PC-3 (cell line): Measurements from ENCODE around the gene PROP1. TPM values are rescaled to one million over a fixed set of nuclear protein-coding genes. Genes with fewer than 3 reads are reported as not detected.
"Not testable (repeated sequence)": the region's sequence is repeated elsewhere in the genome, so short reads cannot be mapped to it uniquely, and the experiment has no call there.

Experiments used
- ATAC-seq: fragments of 200-7000 bp; cut with Tn5 transposase; 2 replicates; pipeline ENCODE4 v1.9.1; 2020; ENCODE audit warnings: mild to moderate bottlenecking, moderate library complexity
- BruUV-seq: library from RNA; stranded (reverse); fragments of 400-500 nt; replicated peaks from 2 replicates; lab custom pipeline; 2021; lab: Mats Ljungman, UMichigan
- CTCF ChIA-PET: fragments of 300-600 bp; sonication (Branson Sonifier 250); formaldehyde crosslinking; loops from one replicate; lab custom pipeline; 2022; ENCODE audit warnings: antibody characterized with exemption; lab: Charles Lee
- POLR2A ChIA-PET: fragments of 300-600 bp; sonication (Branson Sonifier 250); formaldehyde crosslinking; loops from one replicate; lab custom pipeline; 2022; ENCODE audit warnings: antibody characterized with exemption; ENCODE audit not compliant: unreplicated experiment; lab: Charles Lee
- DNase-seq: peaks from one replicate; pipeline ENCODE4 v3.0.0-alpha.2; 2015
- H2AFZ ChIP-seq: fragments of 300-600 bp; sonication (generic); 2 replicates; pipeline ENCODE4 v1.6.0; 2016; ENCODE audit warnings: antibody characterized with exemption, low read length
- H3F3A ChIP-seq: fragments of 300-600 bp; sonication (generic); one replicate; pipeline ENCODE4 v1.6.0; 2017; ENCODE audit warnings: antibody characterized with exemption, low read length, control low read depth, mild to moderate bottlenecking; ENCODE audit not compliant: unreplicated experiment
- H3K27ac ChIP-seq: fragments of 300-600 bp; sonication (generic); 2 replicates; pipeline ENCODE4 v1.5.1; 2016; ENCODE audit warnings: mild to moderate bottlenecking, low read length
- H3K27me3 ChIP-seq: fragments of 300-600 bp; sonication (generic); 2 replicates; pipeline ENCODE4 v1.6.1; 2016; ENCODE audit warnings: low read length, mixed read lengths
- H3K36me3 ChIP-seq: fragments of 300-600 bp; sonication (generic); 2 replicates; pipeline ENCODE4 v1.6.1; 2016; ENCODE audit warnings: low read depth, mixed run types, low read length, mixed read lengths
- H3K4me1 ChIP-seq: fragments of 300-600 bp; sonication (generic); 2 replicates; pipeline ENCODE4 v1.5.1; 2016; ENCODE audit warnings: low read length; ENCODE audit not compliant: insufficient read depth
- H3K4me2 ChIP-seq: fragments of 300-600 bp; sonication (generic); 2 replicates; pipeline ENCODE4 v1.6.0; 2016; ENCODE audit warnings: low read length
- H3K4me3 ChIP-seq: fragments of 300-600 bp; sonication (generic); 2 replicates; pipeline ENCODE4 v1.5.1; 2016; ENCODE audit warnings: mild to moderate bottlenecking, low read length, mixed read lengths
- H3K79me2 ChIP-seq: fragments of 300-600 bp; sonication (generic); 2 replicates; pipeline ENCODE4 v1.6.1; 2017; ENCODE audit warnings: low read length, mixed read lengths
- H3K9ac ChIP-seq: fragments of 300-600 bp; sonication (generic); 2 replicates; pipeline ENCODE4 v1.6.0; 2016; ENCODE audit warnings: mild to moderate bottlenecking, low read length
- H3K9me2 ChIP-seq: fragments of 300-600 bp; sonication (generic); replicated peaks from 2 replicates; pipeline ENCODE4 v1.6.1; 2016; ENCODE audit warnings: mixed run types, low read length, mixed read lengths
- H3K9me3 ChIP-seq: fragments of 300-600 bp; sonication (generic); 2 replicates; pipeline ENCODE4 v1.6.1; 2016; ENCODE audit warnings: low read length, mixed read lengths
- H4K20me1 ChIP-seq: fragments of 300-600 bp; sonication (generic); 2 replicates; pipeline ENCODE4 v1.6.1; 2016; ENCODE audit warnings: low read length, mixed read lengths
- EZH2 ChIP-seq: fragments of 300-600 bp; sonication (generic); IDR thresholded peaks from one replicate; pipeline ENCODE4 v1.6.1; 2017; ENCODE audit warnings: antibody characterized with exemption, mild to moderate bottlenecking, low read length; ENCODE audit not compliant: unreplicated experiment
- EZH2phosphoT487 ChIP-seq: fragments of 300-600 bp; sonication (generic); IDR thresholded peaks from 2 replicates; pipeline ENCODE4 v1.6.1; 2018; ENCODE audit warnings: mild to moderate bottlenecking, antibody characterized with exemption, low read length, borderline replicate concordance
- intact Hi-C: fragments of 100-400 bp; cut with micrococcal nuclease; formaldehyde crosslinking; loops from 2 replicates; pipeline ENCODE4 v1.9.0; 2023
- total RNA-seq: library from RNA; depleted of rRNA; stranded (reverse); fragments of >200 nt; gene quantifications from 2 replicates; pipeline ENCODE4 v1.2.3, GENCODE V29; 2014
- TF ChIP-seq, protein P1 (sequence below): fragments of 300-600 bp; sonication (generic); conservative IDR thresholded peaks from 2 replicates; pipeline ENCODE4 v1.5.1; 2017; ENCODE audit warnings: antibody characterized with exemption, low read depth, mild to moderate bottlenecking, low read length

PROP1 gene
- total RNA-seq, 1 experiment from 2014 or later: not detected

DNA sequence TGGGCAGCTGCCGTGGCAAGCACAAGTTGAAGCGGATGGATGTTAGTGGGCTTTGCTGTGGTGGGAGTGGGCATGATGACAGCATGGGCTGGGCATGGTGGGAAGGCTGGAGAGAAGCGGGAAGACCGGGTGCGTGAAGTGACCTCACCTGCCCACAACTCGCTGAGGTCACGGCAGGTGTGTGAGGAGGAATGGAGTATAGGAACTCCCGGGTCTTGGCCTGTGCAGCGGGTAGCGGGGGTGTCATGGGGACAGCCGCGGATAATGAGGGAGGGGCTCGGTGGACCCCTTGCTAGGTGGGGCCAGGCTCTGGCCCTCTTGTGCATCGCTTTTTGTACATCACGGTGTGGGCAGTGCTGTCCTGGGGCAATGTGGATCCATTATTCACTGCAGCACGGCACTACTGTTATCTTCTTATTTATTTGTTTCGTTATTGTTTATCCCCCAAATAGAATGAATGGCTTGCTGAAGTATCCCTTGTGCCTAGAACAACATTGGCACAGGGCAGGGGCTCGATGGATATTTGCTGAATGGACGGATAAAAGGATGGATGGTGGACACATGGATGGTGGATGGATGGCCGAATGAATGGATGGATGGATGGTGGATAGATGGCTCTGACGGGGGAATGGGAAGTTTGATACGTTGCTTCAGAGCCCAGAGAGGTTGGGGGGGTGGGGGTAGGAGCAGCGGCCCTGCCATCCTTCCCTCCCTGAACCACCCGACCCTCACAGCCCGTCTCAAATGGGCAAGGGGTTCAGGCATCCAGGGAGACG, 14.6 kb downstream of the PROP1 start:
- no peak for ATAC-seq
- Histone ChIP-seq H3K27me3 (no peaks in the 10 kb centered on the region), H3K4me1 (no peaks in the 10 kb centered on the region), H3K9ac (no peak overlapping the region), H4K20me1 (no peaks in the 10 kb centered on the region), H3K36me3 (no peaks in the 10 kb centered on the region), H3K9me2 (no peaks in the 10 kb centered on the region), H3K27ac (no peak overlapping the region), H3K79me2 (no peaks in the 10 kb centered on the region), H3K4me3 (no peak overlapping the region), H3K9me3 (no peaks in the 10 kb centered on the region), H3F3A (no peaks in the 10 kb centered on the region), H2AFZ (no peak overlapping the region), H3K4me2 (no peak overlapping the region)
- POLR2A ChIA-PET: no interaction called here
- CTCF ChIA-PET: interaction anchor here (0.9 kb wide), 1 partner anchor 14 kb away, joined by 9 read pairs; no protein-coding TSS in a partner anchor
- no peak for DNase-seq
- no TSS peak for BruUV-seq
- TF ChIP-seq EZH2 (no peak), EZH2phosphoT487 (no peak)
- TF ChIP-seq, protein P1, sequence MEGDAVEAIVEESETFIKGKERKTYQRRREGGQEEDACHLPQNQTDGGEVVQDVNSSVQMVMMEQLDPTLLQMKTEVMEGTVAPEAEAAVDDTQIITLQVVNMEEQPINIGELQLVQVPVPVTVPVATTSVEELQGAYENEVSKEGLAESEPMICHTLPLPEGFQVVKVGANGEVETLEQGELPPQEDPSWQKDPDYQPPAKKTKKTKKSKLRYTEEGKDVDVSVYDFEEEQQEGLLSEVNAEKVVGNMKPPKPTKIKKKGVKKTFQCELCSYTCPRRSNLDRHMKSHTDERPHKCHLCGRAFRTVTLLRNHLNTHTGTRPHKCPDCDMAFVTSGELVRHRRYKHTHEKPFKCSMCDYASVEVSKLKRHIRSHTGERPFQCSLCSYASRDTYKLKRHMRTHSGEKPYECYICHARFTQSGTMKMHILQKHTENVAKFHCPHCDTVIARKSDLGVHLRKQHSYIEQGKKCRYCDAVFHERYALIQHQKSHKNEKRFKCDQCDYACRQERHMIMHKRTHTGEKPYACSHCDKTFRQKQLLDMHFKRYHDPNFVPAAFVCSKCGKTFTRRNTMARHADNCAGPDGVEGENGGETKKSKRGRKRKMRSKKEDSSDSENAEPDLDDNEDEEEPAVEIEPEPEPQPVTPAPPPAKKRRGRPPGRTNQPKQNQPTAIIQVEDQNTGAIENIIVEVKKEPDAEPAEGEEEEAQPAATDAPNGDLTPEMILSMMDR: no peak
- intact Hi-C loops: no loop called here

DNA sequence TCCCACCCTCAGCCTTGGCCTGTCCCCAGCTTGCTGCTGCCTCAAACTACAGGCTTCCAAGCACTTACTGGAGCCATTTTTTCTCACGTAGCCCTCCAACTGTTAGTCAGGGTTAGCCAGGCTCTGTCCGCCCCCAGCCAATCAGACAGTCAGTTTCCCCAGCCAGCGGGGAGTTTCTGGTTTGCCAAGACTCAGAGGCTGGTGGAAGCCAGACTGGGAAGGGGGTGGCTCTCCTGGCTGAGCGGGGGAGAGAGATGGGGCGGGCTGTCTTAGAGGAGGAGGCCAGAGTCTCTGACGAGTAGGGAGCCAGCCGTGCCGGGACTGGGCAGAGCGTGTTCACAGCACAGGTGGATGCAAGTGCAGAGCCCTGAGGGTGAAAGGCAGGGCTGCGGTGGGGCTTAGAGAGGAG, 15.3 kb downstream of the PROP1 start:
- Histone ChIP-seq H4K20me1 (no peaks in the 10 kb centered on the region), H3K36me3 (no peaks in the 10 kb centered on the region), H3F3A (no peaks in the 10 kb centered on the region), H3K4me3 (no peak overlapping the region), H3K4me2 (no peak overlapping the region), H3K27ac (no peak overlapping the region), H2AFZ (no peak overlapping the region), H3K27me3 (no peaks in the 10 kb centered on the region), H3K9me2 (no peaks in the 10 kb centered on the region), H3K9ac (no peak overlapping the region), H3K79me2 (no peaks in the 10 kb centered on the region), H3K4me1 (no peaks in the 10 kb centered on the region), H3K9me3 (no peaks in the 10 kb centered on the region)
- no TSS peak for BruUV-seq
- intact Hi-C loops: no loop called here
- ATAC-seq: peak; percentile 14
- CTCF ChIA-PET: no interaction called here
- no peak for TF ChIP-seq EZH2phosphoT487
- no peak for TF ChIP-seq EZH2
- TF ChIP-seq, protein P1: no peak
- POLR2A ChIA-PET: no interaction called here
- DNase-seq: no peak

DNA sequence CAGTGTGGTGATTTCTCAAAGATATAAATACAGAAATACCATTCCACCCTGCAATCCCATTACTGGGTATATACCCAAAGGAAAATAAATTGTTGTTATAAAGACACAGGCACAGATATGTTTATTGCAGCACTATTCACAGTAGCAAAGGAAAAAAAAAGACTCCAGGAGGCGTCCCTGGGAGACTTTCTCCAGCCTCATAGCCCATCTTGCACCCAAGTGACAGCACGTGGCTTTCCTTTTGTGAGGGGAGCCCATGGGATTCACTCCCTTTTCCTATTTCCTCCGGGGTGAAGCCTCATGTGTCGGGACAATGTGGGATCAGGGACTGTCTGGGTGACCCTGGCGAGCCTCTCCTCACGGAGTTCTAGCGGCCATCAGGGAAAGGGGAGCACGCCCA, 18.4 kb downstream of the PROP1 start:
- H3K4me2 ChIP-seq, H3K9me3 ChIP-seq, H3K9me2 ChIP-seq, H3K4me1 ChIP-seq, DNase-seq, H3K36me3 ChIP-seq, H3F3A ChIP-seq, BruUV-seq, H2AFZ ChIP-seq, POLR2A ChIA-PET, H4K20me1 ChIP-seq, ATAC-seq, H3K4me3 ChIP-seq, H3K27ac ChIP-seq, CTCF ChIA-PET, H3K79me2 ChIP-seq, intact Hi-C loops, H3K27me3 ChIP-seq, H3K9ac ChIP-seq: not testable (repeated sequence)
